DND-41 (cell line): ENCODE data around the gene OR14K1.

Experiments used
- CTCF ChIP-seq: IDR thresholded peaks from 2 replicates; pipeline ENCODE4 v1.5.1; 2012; ENCODE audit warnings: borderline replicate concordance, low read length, moderate library complexity, mild to moderate bottlenecking; ENCODE audit not compliant: poor library complexity, severe bottlenecking; ENCODE audit errors: extremely low read depth
- EZH2 ChIP-seq: IDR thresholded peaks from 3 replicates; pipeline ENCODE4 v1.6.1; 2012; ENCODE audit warnings: borderline replicate concordance, low read depth, mild to moderate bottlenecking, moderate library complexity, low read length, inconsistent platforms; ENCODE audit not compliant: severe bottlenecking

GRCh38 chr1:247746391-247746935 lies 8.0 kb downstream of the OR14K1 start:
- TF ChIP-seq CTCF (no peak), EZH2 (no peak)
